ENCODE data around the gene ZFC3H1. TPM values are rescaled to one million over a fixed set of nuclear protein-coding genes. Genes with fewer than 3 reads are reported as not detected.
A peak's percentile ranks its signal among the peaks of the same experiment; 100 is the strongest.

Gene ZFC3H1
- total RNA-seq, 1 experiment from 2014 or later = 48.7 TPM

DNA sequence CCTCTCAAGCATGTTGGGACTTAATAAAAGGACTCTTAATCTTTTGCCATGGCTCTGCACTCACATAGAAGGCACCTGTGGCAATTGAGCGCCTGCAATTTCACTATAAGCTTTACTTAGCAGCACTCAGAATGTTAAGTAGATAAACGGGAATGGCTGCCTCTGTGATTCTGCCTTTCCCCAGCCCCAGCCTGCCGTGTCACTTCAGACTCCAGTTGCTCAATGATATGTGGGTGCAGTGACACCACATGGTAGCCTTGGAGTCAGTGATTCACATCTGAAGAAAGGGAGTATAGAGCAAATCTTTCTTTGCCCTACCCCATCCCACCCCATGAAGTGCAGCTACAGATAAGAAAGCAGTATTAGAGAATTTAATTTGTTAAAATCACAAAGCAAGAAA, 96.1 kb downstream of the ZFC3H1 start:
- no TSS peak for BruUV-seq (replicated peaks)
- Histone ChIP-seq H3K9me3 (ENCODE audit: low read depth, low read length, poor library complexity, severe bottlenecking) (no peaks in the 10 kb centered on the region), H3K27me3 (replicated peaks; ENCODE audit: insufficient read depth, low read depth, low read length, poor library complexity) (no peaks in the 10 kb centered on the region), H3K4me1 (ENCODE audit: insufficient read depth, low read length, poor library complexity, severe bottlenecking) (peaks cover 9% of the 10 kb centered on the region), H3K36me3 (ENCODE audit: insufficient read depth, low read length, poor library complexity, severe bottlenecking) (no peaks in the 10 kb centered on the region), H3K27ac (ENCODE audit: low read depth, low read length, poor library complexity, severe bottlenecking) (no peak overlapping the region), H3K4me3 (ENCODE audit: low read depth, low read length, poor library complexity, severe bottlenecking) (no peak overlapping the region)
- ChIA-PET POLR2A (ENCODE audit: low non-redundant PET) (no interaction called here), CTCF (interaction anchor here (0.6 kb wide), 2 partner anchors 147 to 374 kb away, joined by 3 to 4 read pairs; no protein-coding TSS in a partner anchor)
- no peak for TF ChIP-seq EZH2 (IDR thresholded peaks at IDR 0.05; ENCODE audit: borderline replicate concordance, low read depth, low read length, poor library complexity, severe bottlenecking)
- TF ChIP-seq, protein P1, sequence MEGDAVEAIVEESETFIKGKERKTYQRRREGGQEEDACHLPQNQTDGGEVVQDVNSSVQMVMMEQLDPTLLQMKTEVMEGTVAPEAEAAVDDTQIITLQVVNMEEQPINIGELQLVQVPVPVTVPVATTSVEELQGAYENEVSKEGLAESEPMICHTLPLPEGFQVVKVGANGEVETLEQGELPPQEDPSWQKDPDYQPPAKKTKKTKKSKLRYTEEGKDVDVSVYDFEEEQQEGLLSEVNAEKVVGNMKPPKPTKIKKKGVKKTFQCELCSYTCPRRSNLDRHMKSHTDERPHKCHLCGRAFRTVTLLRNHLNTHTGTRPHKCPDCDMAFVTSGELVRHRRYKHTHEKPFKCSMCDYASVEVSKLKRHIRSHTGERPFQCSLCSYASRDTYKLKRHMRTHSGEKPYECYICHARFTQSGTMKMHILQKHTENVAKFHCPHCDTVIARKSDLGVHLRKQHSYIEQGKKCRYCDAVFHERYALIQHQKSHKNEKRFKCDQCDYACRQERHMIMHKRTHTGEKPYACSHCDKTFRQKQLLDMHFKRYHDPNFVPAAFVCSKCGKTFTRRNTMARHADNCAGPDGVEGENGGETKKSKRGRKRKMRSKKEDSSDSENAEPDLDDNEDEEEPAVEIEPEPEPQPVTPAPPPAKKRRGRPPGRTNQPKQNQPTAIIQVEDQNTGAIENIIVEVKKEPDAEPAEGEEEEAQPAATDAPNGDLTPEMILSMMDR (conservative IDR thresholded peaks at IDR 0.05; ENCODE audit: low read depth, low read length) = no peak
- peak; percentile 24 for DNase-seq (ENCODE audit: low spot score)
- intact Hi-C loops (cut with micrococcal nuclease; ENCODE audit: unreplicated experiment) = no loop called here

DNA sequence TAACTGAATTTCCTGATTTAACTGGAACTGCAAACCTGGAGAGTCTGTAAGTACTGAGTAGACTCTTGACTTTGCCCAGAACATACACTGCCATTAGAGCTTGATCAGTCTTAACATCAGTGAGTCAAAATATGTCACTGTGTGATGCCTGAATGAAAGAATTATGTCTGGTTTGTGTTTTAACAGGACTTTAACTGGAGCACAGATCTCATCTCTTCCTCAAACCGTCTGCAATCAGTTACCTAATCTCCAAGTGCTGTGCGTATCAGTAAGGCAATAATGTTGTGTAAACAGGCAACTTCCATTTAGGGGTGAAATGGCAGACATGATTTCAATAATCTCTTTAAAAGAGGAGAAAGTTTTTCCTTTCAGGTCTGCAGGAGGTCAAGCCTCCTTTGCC, 97.0 kb downstream of the ZFC3H1 start:
- no peak overlapping the region for H3K27ac ChIP-seq (ENCODE audit: low read depth, low read length, poor library complexity, severe bottlenecking)
- intact Hi-C loops (cut with micrococcal nuclease; ENCODE audit: unreplicated experiment) = no loop called here
- no peak for DNase-seq (ENCODE audit: low spot score)
- H3K36me3 ChIP-seq (ENCODE audit: insufficient read depth, low read length, poor library complexity, severe bottlenecking) = no peaks in the 10 kb centered on the region
- POLR2A ChIA-PET (ENCODE audit: low non-redundant PET) = no interaction called here
- H3K9me3 ChIP-seq (ENCODE audit: low read depth, low read length, poor library complexity, severe bottlenecking) = no peaks in the 10 kb centered on the region
- H3K27me3 ChIP-seq (replicated peaks; ENCODE audit: insufficient read depth, low read depth, low read length, poor library complexity) = no peaks in the 10 kb centered on the region
- no TSS peak for BruUV-seq (replicated peaks)
- TF ChIP-seq, protein P1 (conservative IDR thresholded peaks at IDR 0.05; ENCODE audit: low read depth, low read length) = no peak
- H3K4me1 ChIP-seq (ENCODE audit: insufficient read depth, low read length, poor library complexity, severe bottlenecking) = peaks cover 11% of the 10 kb centered on the region
- H3K4me3 ChIP-seq (ENCODE audit: low read depth, low read length, poor library complexity, severe bottlenecking) = no peak overlapping the region
- CTCF ChIA-PET = no interaction called here

DNA sequence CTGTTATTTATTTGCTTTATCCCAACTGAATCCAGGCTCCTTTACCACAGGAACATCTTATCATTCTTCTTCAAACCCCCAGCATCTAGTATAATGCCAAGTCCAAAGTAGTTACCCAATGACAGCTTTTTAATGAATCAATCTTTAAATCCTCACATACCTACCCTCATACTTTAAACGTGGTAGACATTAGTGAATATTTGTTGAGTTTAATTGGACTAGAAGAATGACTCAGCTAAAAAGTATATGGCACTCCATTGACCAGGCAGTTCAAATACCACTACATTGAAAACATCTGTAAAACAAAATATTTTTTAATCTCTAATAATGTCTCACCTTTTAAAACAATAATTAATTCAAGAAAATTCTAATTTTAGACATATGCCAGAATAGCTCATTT, 98.1 kb downstream of the ZFC3H1 start:
- DNase-seq (ENCODE audit: low spot score) = no peak
- H3K4me3 ChIP-seq (ENCODE audit: low read depth, low read length, poor library complexity, severe bottlenecking) = no peak overlapping the region
- BruUV-seq (replicated peaks) = no TSS peak
- H3K27ac ChIP-seq (ENCODE audit: low read depth, low read length, poor library complexity, severe bottlenecking) = no peak overlapping the region
- TF ChIP-seq, protein P1 (conservative IDR thresholded peaks at IDR 0.05; ENCODE audit: low read depth, low read length) = no peak
- TF ChIP-seq EZH2 (IDR thresholded peaks at IDR 0.05; ENCODE audit: borderline replicate concordance, low read depth, low read length, poor library complexity, severe bottlenecking) = no peak
- H3K9me3 ChIP-seq (ENCODE audit: low read depth, low read length, poor library complexity, severe bottlenecking) = no peaks in the 10 kb centered on the region
- H3K36me3 ChIP-seq (ENCODE audit: insufficient read depth, low read length, poor library complexity, severe bottlenecking) = no peaks in the 10 kb centered on the region
- peaks cover 11% of the 10 kb centered on the region for H3K4me1 ChIP-seq (ENCODE audit: insufficient read depth, low read length, poor library complexity, severe bottlenecking)
- H3K27me3 ChIP-seq (replicated peaks; ENCODE audit: insufficient read depth, low read depth, low read length, poor library complexity) = no peaks in the 10 kb centered on the region
- POLR2A ChIA-PET (ENCODE audit: low non-redundant PET) = interaction anchor here (0.6 kb wide), 1 partner anchor 316 kb away, joined by 12 read pairs; no protein-coding TSS in a partner anchor
- intact Hi-C loops (cut with micrococcal nuclease; ENCODE audit: unreplicated experiment) = no loop called here
- CTCF ChIA-PET = no interaction called here
